ENCODE results near the gene PRDM11. TPM values are rescaled to one million over a fixed set of nuclear protein-coding genes. Genes with fewer than 3 reads are reported as not detected.

The PRDM11 gene
- total and polyA plus RNA-seq, 7 experiments from 2014 or later = 0.44 to 8.8 (median 5.7) TPM

Other genes starting within 250 kb of the PRDM11 start
- gene TP53I11, start 195.8 kb upstream of the PRDM11 start, total RNA-seq = 1 to 10 TPM in 3 of 5 experiments, under 1 TPM in 2; 0.40 to 7.6 (median 2.0) TPM
- 1 to 10 TPM in 1 of 2 donors, under 1 TPM in 1; 0.35 to 1.2 TPM for gene TP53I11, start 195.8 kb upstream of the PRDM11 start, polyA plus RNA-seq
- gene SYT13, start 139.7 kb downstream of the PRDM11 start, total RNA-seq = not detected
- not detected for gene SYT13, start 139.7 kb downstream of the PRDM11 start, polyA plus RNA-seq